ENCODE measurements around the gene INSIG1.

INSIG1 gene

GRCh38 chr7:155286686-155287085 is 11.0 kb upstream of the INSIG1 start:
- DNase-seq, result no peak

- no peak for DNase-seq
Measured at GRCh38 chr7:155287284-155287935, 10.3 kb upstream of the INSIG1 start.

- DNase-seq, result no peak
Measured at GRCh38 chr7:155288055-155288454, 9.6 kb upstream of the INSIG1 start.

- DNase-seq, result no peak
Measured at GRCh38 chr7:155289107-155289506, 8.6 kb upstream of the INSIG1 start.

- DNase-seq, result no peak
Measured at GRCh38 chr7:155289949-155290501, 7.7 kb upstream of the INSIG1 start.

GRCh38 chr7:155291045-155291530 is 6.6 kb upstream of the INSIG1 start:
- DNase-seq, result no peak

- DNase-seq, result no peak
Measured at GRCh38 chr7:155291729-155292128, 5.9 kb upstream of the INSIG1 start.

- no peak for DNase-seq
Measured at GRCh38 chr7:155292680-155293226, 4.9 kb upstream of the INSIG1 start.

- DNase-seq, result no peak
Measured at GRCh38 chr7:155293721-155294510, 3.8 kb upstream of the INSIG1 start.

- no peak for DNase-seq
Measured at GRCh38 chr7:155294511-155294778, 3.2 kb upstream of the INSIG1 start.

GRCh38 chr7:155295511-155295910 is 2.2 kb upstream of the INSIG1 start:
- no peak for DNase-seq

- DNase-seq, result no peak
Measured at GRCh38 chr7:155296006-155296787, 1.5 kb upstream of the INSIG1 start.

GRCh38 chr7:155296788-155297516 is 726 bp upstream of the INSIG1 start:
- DNase-seq, result peak; percentile 73 to 88

- DNase-seq, result peak in 1 of 2 experiments; percentile 13
Measured at GRCh38 chr7:155298288-155298833, 683 bp downstream of the INSIG1 start.

GRCh38 chr7:155298834-155299534 is 1.3 kb downstream of the INSIG1 start:
- peak; percentile 89 to 95 for DNase-seq

GRCh38 chr7:155299535-155300202 is 2.0 kb downstream of the INSIG1 start:
- peak in 1 of 2 experiments; percentile 29 for DNase-seq

GRCh38 chr7:155300641-155301452 is 3.2 kb downstream of the INSIG1 start:
- no peak for DNase-seq

GRCh38 chr7:155303039-155303593 is 5.4 kb downstream of the INSIG1 start:
- no peak for DNase-seq

- DNase-seq, result no peak
Measured at GRCh38 chr7:155303897-155304296, 6.2 kb downstream of the INSIG1 start.
